SH-SY5Y (cell line): Measurements from ENCODE around the gene TRDN.

Experiments used
- GATA2 ChIP-seq: IDR thresholded peaks from 2 replicates; pipeline ENCODE4 v1.6.1; 2011; ENCODE audit warnings: mild to moderate bottlenecking, low read depth, low read length
- GATA3 ChIP-seq: IDR thresholded peaks from 2 replicates; pipeline ENCODE4 v1.6.1; 2011; ENCODE audit warnings: low read depth, mild to moderate bottlenecking, low read length, moderate library complexity

GRCh38 chr6:123515715-123516114, 121.0 kb downstream of the TRDN start:
- no peak for TF ChIP-seq GATA2
- no peak for TF ChIP-seq GATA3
